Right ventricle myocardium inferior (tissue), 1 donor: ENCODE measurements around the gene PREPL. TPM values are rescaled to one million over a fixed set of nuclear protein-coding genes. Genes with fewer than 3 reads are reported as not detected.
"Not testable (repeated sequence)": the region's sequence is repeated elsewhere in the genome, so short reads cannot be mapped to it uniquely, and the experiment has no call there.

Source experiments
- ATAC-seq: fragments of 200-7000 bp; cut with Tn5 transposase; one replicate; pipeline ENCODE4 v1.9.1; 2020; ENCODE audit warnings: mild to moderate bottlenecking, moderate library complexity
- DNase-seq: peaks from one replicate; pipeline ENCODE4 v3.0.0; 2021; ENCODE audit errors: missing footprints
- intact Hi-C: fragments of 100-400 bp; cut with DNase I; formaldehyde crosslinking; loops from one replicate; pipeline ENCODE4 v1.11.0; 2022
- total RNA-seq: library from RNA; stranded (reverse); fragmentation: NEBNext Ultra II Directional; extraction: Animal tissue kit (Norgen Biotek cat#: 25700); gene quantifications from one replicate; pipeline ENCODE4 v1.2.1, GENCODE V29; 2021
- donor health status: DM: no; HTN: yes; CAD: no; lungs with severe emphysema.

The PREPL gene
- total RNA-seq, 1 donor from 2014 or later: 76.7 TPM

- DNase-seq (no peak), ATAC-seq (no peak)
- intact Hi-C loops: no loop called here
These were observed 55.4 kb downstream of the PREPL start for GRCh38 chr2:44305882-44306281.

- ATAC-seq (no peak), DNase-seq (no peak)
These were observed 57.0 kb downstream of the PREPL start for GRCh38 chr2:44304258-44304657.

GRCh38 chr2:44303766-44304165, 57.5 kb downstream of the PREPL start:
- DNase-seq, intact Hi-C loops, ATAC-seq: not testable (repeated sequence)

More at GRCh38 chr2:44304258-44304657, 57.0 kb downstream of the PREPL start:
- intact Hi-C loops: no loop called here

- DNase-seq (no peak), ATAC-seq (no peak)
- intact Hi-C loops: no loop called here
These were observed 60.2 kb downstream of the PREPL start for GRCh38 chr2:44301111-44301510.

- no peak for DNase-seq
- intact Hi-C loops: no loop called here
- ATAC-seq: no peak
These were observed 61.7 kb downstream of the PREPL start for GRCh38 chr2:44299635-44300034.

GRCh38 chr2:44297431-44297830, 63.9 kb downstream of the PREPL start:
- DNase-seq (no peak), ATAC-seq (no peak)
- intact Hi-C loops: no loop called here

GRCh38 chr2:44296653-44297052, 64.6 kb downstream of the PREPL start:
- intact Hi-C loops: no loop called here
- no peak for DNase-seq
- ATAC-seq: no peak

GRCh38 chr2:44295633-44296359, 65.5 kb downstream of the PREPL start:
- DNase-seq (no peak), ATAC-seq (no peak)
- intact Hi-C loops: no loop called here

GRCh38 chr2:44295113-44295512, 66.2 kb downstream of the PREPL start:
- DNase-seq: no peak
- intact Hi-C loops: no loop called here
- no peak for ATAC-seq

GRCh38 chr2:44291281-44292248, 69.7 kb downstream of the PREPL start:
- peak; percentile 50 for ATAC-seq
- intact Hi-C loops: loop anchor here (5.0 kb wide), 1 partner anchor 204 kb away; no protein-coding TSS in a partner anchor
- DNase-seq: no peak

GRCh38 chr2:44290261-44290660, 71.0 kb downstream of the PREPL start:
- ATAC-seq: no peak
- intact Hi-C loops: loop anchor here (5.0 kb wide), 1 partner anchor 203 kb away; no protein-coding TSS in a partner anchor

GRCh38 chr2:44286884-44287638, 74.2 kb downstream of the PREPL start:
- intact Hi-C loops: no loop called here
- ATAC-seq: no peak
- no peak for DNase-seq

More at GRCh38 chr2:44290261-44290660, 71.0 kb downstream of the PREPL start:
- no peak for DNase-seq

GRCh38 chr2:44286119-44286883, 75.0 kb downstream of the PREPL start:
- ATAC-seq (no peak), DNase-seq (no peak)
- intact Hi-C loops: no loop called here

- DNase-seq: no peak
- intact Hi-C loops: no loop called here
- no peak for ATAC-seq
These were observed 76.1 kb downstream of the PREPL start for GRCh38 chr2:44285174-44285573.

- intact Hi-C loops: no loop called here
- no peak for ATAC-seq
- no peak for DNase-seq
These were observed 78.1 kb downstream of the PREPL start for GRCh38 chr2:44283116-44283666.

- intact Hi-C loops: no loop called here
- ATAC-seq: no peak
- DNase-seq: no peak
These were observed 80.4 kb downstream of the PREPL start for GRCh38 chr2:44280869-44281268.

GRCh38 chr2:44277541-44277940, 83.8 kb downstream of the PREPL start:
- intact Hi-C loops: no loop called here
- ATAC-seq (no peak), DNase-seq (no peak)

GRCh38 chr2:44275927-44276303, 85.4 kb downstream of the PREPL start:
- ATAC-seq: no peak
- no peak for DNase-seq
- intact Hi-C loops: no loop called here
